ENCODE measurements around the gene ZDHHC23. TPM values are rescaled to one million over a fixed set of nuclear protein-coding genes. Genes with fewer than 3 reads are reported as not detected.
A peak's percentile ranks its signal among the peaks of the same experiment; 100 is the strongest.

Gene ZDHHC23
- total and polyA plus RNA-seq, 2 of the 13 experiments (the other 11 are each of a cell fraction or from before 2014, with no cell fraction given) = 1.6 to 8.8 TPM

- TF ChIP-seq, protein P1, sequence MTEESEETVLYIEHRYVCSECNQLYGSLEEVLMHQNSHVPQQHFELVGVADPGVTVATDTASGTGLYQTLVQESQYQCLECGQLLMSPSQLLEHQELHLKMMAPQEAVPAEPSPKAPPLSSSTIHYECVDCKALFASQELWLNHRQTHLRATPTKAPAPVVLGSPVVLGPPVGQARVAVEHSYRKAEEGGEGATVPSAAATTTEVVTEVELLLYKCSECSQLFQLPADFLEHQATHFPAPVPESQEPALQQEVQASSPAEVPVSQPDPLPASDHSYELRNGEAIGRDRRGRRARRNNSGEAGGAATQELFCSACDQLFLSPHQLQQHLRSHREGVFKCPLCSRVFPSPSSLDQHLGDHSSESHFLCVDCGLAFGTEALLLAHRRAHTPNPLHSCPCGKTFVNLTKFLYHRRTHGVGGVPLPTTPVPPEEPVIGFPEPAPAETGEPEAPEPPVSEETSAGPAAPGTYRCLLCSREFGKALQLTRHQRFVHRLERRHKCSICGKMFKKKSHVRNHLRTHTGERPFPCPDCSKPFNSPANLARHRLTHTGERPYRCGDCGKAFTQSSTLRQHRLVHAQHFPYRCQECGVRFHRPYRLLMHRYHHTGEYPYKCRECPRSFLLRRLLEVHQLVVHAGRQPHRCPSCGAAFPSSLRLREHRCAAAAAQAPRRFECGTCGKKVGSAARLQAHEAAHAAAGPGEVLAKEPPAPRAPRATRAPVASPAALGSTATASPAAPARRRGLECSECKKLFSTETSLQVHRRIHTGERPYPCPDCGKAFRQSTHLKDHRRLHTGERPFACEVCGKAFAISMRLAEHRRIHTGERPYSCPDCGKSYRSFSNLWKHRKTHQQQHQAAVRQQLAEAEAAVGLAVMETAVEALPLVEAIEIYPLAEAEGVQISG (CRISPR knock-in tag; IDR thresholded peaks at IDR 0.05) = peak; percentile 29; the same call in 1 of the 2 replicates
- TF ChIP-seq ZNF24 (IDR thresholded peaks at IDR 0.05) (no peak), ZSCAN29 (CRISPR knock-in tag; conservative IDR thresholded peaks at IDR 0.05) (no peak), SRSF4 (IDR thresholded peaks at IDR 0.05; ENCODE audit: low read depth, low read length, poor library complexity, severe bottlenecking) (no peak), MXI1 (IDR thresholded peaks at IDR 0.05; ENCODE audit: borderline replicate concordance, low read depth, low read length) (peak; percentile 44; the same call in 1 of the 3 replicates), ZMAT3 (CRISPR knock-in tag; conservative IDR thresholded peaks at IDR 0.05) (0 out of 2 replicates have a peak, but pooled peaks have one; percentile 38), AGO1 (IDR thresholded peaks at IDR 0.05; ENCODE audit: low read depth, low read length, poor library complexity, severe bottlenecking) (no peak), YEATS2 (CRISPR knock-in tag; IDR thresholded peaks at IDR 0.05; ENCODE audit: borderline replicate concordance) (no peak), ZNF274 (CRISPR knock-in tag; IDR thresholded peaks at IDR 0.05) (no peak), ZNF768 (CRISPR knock-in tag; IDR thresholded peaks at IDR 0.05) (peak; percentile 24; the same call in 1 of the 2 replicates), ZNF557 (CRISPR knock-in tag; IDR thresholded peaks at IDR 0.05) (no peak), ZBTB1 (CRISPR knock-in tag; IDR thresholded peaks at IDR 0.05; ENCODE audit: borderline replicate concordance) (no peak), HMGA1 (CRISPR knock-in tag; conservative IDR thresholded peaks at IDR 0.05) (no peak), ZNF747 (CRISPR knock-in tag; IDR thresholded peaks at IDR 0.05; ENCODE audit: borderline replicate concordance) (no peak), THAP11 (CRISPR knock-in tag; IDR thresholded peaks at IDR 0.05) (0 out of 2 replicates have a peak, but pooled peaks have one; percentile 12), PRPF4 (IDR thresholded peaks at IDR 0.05; ENCODE audit: low read depth, low read length, poor library complexity, severe bottlenecking) (no peak), YY1 (IDR thresholded peaks at IDR 0.05; ENCODE audit: insufficient read depth, insufficient replicate concordance, low read depth, low read length) (no peak), SP4 (CRISPR knock-in tag; IDR thresholded peaks at IDR 0.05) (0 out of 2 replicates have a peak, but pooled peaks have one; percentile 20), ZNF629 (CRISPR knock-in tag; conservative IDR thresholded peaks at IDR 0.05) (no peak), THAP7 (CRISPR knock-in tag; IDR thresholded peaks at IDR 0.05) (no peak)
- TF ChIP-seq, protein P2, sequence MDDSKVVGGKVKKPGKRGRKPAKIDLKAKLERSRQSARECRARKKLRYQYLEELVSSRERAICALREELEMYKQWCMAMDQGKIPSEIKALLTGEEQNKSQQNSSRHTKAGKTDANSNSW (CRISPR knock-in tag; IDR thresholded peaks at IDR 0.05; ENCODE audit: borderline replicate concordance) = no peak
- TF ChIP-seq, protein P3, sequence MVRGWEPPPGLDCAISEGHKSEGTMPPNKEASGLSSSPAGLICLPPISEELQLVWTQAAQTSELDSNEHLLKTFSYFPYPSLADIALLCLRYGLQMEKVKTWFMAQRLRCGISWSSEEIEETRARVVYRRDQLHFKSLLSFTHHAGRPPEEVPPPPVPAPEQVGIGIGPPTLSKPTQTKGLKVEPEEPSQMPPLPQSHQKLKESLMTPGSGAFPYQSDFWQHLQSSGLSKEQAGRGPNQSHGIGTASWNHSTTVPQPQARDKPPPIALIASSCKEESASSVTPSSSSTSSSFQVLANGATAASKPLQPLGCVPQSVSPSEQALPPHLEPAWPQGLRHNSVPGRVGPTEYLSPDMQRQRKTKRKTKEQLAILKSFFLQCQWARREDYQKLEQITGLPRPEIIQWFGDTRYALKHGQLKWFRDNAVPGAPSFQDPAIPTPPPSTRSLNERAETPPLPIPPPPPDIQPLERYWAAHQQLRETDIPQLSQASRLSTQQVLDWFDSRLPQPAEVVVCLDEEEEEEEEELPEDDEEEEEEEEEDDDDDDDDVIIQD (CRISPR knock-in tag; IDR thresholded peaks at IDR 0.05; ENCODE audit: low read depth) = no peak
- TF ChIP-seq, protein P4, sequence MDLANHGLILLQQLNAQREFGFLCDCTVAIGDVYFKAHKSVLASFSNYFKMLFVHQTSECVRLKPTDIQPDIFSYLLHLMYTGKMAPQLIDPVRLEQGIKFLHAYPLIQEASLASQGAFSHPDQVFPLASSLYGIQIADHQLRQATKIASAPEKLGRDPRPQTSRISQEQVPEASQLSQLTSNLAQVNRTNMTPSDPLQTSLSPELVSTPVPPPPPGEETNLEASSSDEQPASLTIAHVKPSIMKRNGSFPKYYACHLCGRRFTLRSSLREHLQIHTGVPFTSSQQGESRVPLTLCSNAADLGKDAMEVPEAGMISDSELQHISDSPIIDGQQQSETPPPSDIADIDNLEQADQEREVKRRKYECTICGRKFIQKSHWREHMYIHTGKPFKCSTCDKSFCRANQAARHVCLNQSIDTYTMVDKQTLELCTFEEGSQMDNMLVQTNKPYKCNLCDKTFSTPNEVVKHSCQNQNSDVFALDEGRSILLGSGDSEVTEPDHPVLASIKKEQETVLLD (CRISPR knock-in tag; IDR thresholded peaks at IDR 0.05; ENCODE audit: low read depth) = peak; percentile 63; the same call in 1 of the 2 replicates
Measured at GRCh38 chr3:113947372-113948014, at the start of gene ZDHHC23 (continued).
